A673 (cell line): ENCODE measurements around the gene KCTD16. TPM values are rescaled to one million over a fixed set of nuclear protein-coding genes. Genes with fewer than 3 reads are reported as not detected.

Source experiments
- BruUV-seq: library from RNA; stranded (reverse); fragments of 400-500 nt; replicated peaks from 2 replicates; lab custom pipeline; 2021; lab: Mats Ljungman, UMichigan
- CTCF ChIA-PET: fragments of 300-600 bp; sonication (Branson Sonifier 250); formaldehyde crosslinking; loops from one replicate; lab custom pipeline; 2022; ENCODE audit warnings: antibody characterized with exemption; lab: Charles Lee
- POLR2A ChIA-PET: fragments of 300-600 bp; sonication (Branson Sonifier 250); formaldehyde crosslinking; loops from one replicate; lab custom pipeline; 2022; ENCODE audit warnings: antibody characterized with exemption; ENCODE audit not compliant: low non-redundant PET; lab: Charles Lee
- DNase-seq: peaks from one replicate; pipeline ENCODE4 v3.0.0-alpha.2; 2015; ENCODE audit warnings: low spot score
- H3K27ac ChIP-seq: fragments of 200-600 bp; sonication (generic); 2 replicates; pipeline ENCODE4 v1.5.1; 2016; ENCODE audit warnings: mixed run types, low read depth, mild to moderate bottlenecking, mixed read lengths, antibody characterized with exemption, low read length; ENCODE audit not compliant: poor library complexity, severe bottlenecking
- H3K27me3 ChIP-seq: fragments of 200-600 bp; sonication (generic); replicated peaks from 2 replicates; pipeline ENCODE4 v1.6.1; 2017; ENCODE audit warnings: mixed run types, low read depth, mild to moderate bottlenecking, mixed read lengths, antibody characterized with exemption, low read length; ENCODE audit not compliant: insufficient read depth, poor library complexity
- H3K36me3 ChIP-seq: fragments of 200-600 bp; sonication (generic); 2 replicates; pipeline ENCODE4 v1.6.1; 2016; ENCODE audit warnings: mixed run types, mild to moderate bottlenecking, mixed read lengths, antibody characterized with exemption, low read length; ENCODE audit not compliant: insufficient read depth, poor library complexity, severe bottlenecking
- H3K4me1 ChIP-seq: fragments of 200-600 bp; sonication (generic); 2 replicates; pipeline ENCODE4 v1.6.1; 2017; ENCODE audit warnings: mixed run types, mild to moderate bottlenecking, mixed read lengths, antibody characterized with exemption, low read length; ENCODE audit not compliant: insufficient read depth, poor library complexity, severe bottlenecking
- H3K4me3 ChIP-seq: fragments of 200-600 bp; sonication (generic); 2 replicates; pipeline ENCODE4 v1.5.1; 2016; ENCODE audit warnings: low read depth, mixed run types, mild to moderate bottlenecking, mixed read lengths, low read length; ENCODE audit not compliant: poor library complexity, severe bottlenecking
- H3K9me3 ChIP-seq: fragments of 200-600 bp; sonication (generic); 2 replicates; pipeline ENCODE4 v1.6.1; 2016; ENCODE audit warnings: mixed run types, low read depth, mild to moderate bottlenecking, mixed read lengths, antibody characterized with exemption, low read length; ENCODE audit not compliant: poor library complexity, severe bottlenecking
- EZH2 ChIP-seq: fragments of 200-600 bp; sonication (generic); IDR thresholded peaks from 2 replicates; pipeline ENCODE4 v1.6.1; 2017; ENCODE audit warnings: borderline replicate concordance, low read depth, mild to moderate bottlenecking, mixed read lengths, antibody characterized with exemption, low read length; ENCODE audit not compliant: poor library complexity, severe bottlenecking
- intact Hi-C: fragments of 100-400 bp; cut with micrococcal nuclease; formaldehyde crosslinking; loops from one replicate; pipeline ENCODE4 v1.10.0; 2022; ENCODE audit not compliant: unreplicated experiment
- total RNA-seq: library from RNA; stranded (reverse); gene quantifications from 2 replicates; pipeline ENCODE4 v1.2.3, GENCODE V29; 2021
- TF ChIP-seq, protein P1 (sequence below): fragments of 300-800, 200-600 bp; sonication (generic); conservative IDR thresholded peaks from 2 replicates; pipeline ENCODE4 v1.5.1; 2017; ENCODE audit warnings: low read depth, mild to moderate bottlenecking, antibody characterized with exemption, low read length, moderate library complexity, mixed read lengths

The KCTD16 gene
- total RNA-seq, 1 experiment from 2014 or later, result 1.1 TPM

DNA sequence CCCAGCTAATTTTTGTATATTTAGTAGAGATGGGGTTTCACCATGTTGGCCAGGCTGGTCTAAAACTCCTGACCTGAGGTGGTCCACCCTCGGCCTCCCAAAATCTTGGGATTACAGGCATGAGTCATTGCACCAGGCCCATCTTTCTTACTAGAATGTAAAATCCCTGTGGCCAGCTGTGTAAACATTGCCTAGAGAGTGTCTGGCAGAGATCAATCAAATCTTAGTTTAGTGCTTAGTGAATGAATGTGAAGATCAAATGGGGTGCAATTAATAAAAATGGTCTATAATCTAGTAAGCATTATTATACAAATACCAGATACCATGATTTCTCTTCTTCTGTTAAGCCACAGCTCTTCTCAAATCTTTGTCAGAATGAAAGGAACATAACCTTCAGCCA, 289.9 kb downstream of the KCTD16 start:
- H3K4me1 ChIP-seq, result no peaks in the 10 kb centered on the region
- TF ChIP-seq, protein P1, sequence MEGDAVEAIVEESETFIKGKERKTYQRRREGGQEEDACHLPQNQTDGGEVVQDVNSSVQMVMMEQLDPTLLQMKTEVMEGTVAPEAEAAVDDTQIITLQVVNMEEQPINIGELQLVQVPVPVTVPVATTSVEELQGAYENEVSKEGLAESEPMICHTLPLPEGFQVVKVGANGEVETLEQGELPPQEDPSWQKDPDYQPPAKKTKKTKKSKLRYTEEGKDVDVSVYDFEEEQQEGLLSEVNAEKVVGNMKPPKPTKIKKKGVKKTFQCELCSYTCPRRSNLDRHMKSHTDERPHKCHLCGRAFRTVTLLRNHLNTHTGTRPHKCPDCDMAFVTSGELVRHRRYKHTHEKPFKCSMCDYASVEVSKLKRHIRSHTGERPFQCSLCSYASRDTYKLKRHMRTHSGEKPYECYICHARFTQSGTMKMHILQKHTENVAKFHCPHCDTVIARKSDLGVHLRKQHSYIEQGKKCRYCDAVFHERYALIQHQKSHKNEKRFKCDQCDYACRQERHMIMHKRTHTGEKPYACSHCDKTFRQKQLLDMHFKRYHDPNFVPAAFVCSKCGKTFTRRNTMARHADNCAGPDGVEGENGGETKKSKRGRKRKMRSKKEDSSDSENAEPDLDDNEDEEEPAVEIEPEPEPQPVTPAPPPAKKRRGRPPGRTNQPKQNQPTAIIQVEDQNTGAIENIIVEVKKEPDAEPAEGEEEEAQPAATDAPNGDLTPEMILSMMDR, result no peak
- no peak for TF ChIP-seq EZH2
- ChIA-PET CTCF (no interaction called here), POLR2A (interaction anchor here (0.6 kb wide), 1 partner anchor 337 kb away, joined by 3 read pairs; no protein-coding TSS in a partner anchor)
- no peaks in the 10 kb centered on the region for H3K36me3 ChIP-seq
- H3K27me3 ChIP-seq, result no peaks in the 10 kb centered on the region
- H3K27ac ChIP-seq, result no peak overlapping the region
- intact Hi-C loops, result no loop called here
- no peak overlapping the region for H3K4me3 ChIP-seq
- H3K9me3 ChIP-seq, result no peaks in the 10 kb centered on the region
- no peak for DNase-seq
- no TSS peak for BruUV-seq

- TF ChIP-seq, protein P1, result no peak
- no peak for TF ChIP-seq EZH2
- no peak overlapping the region for H3K4me3 ChIP-seq
- H3K27me3 ChIP-seq, result no peaks in the 10 kb centered on the region
- no TSS peak for BruUV-seq
- ChIA-PET CTCF (no interaction called here), POLR2A (no interaction called here)
- no peaks in the 10 kb centered on the region for H3K36me3 ChIP-seq
- H3K4me1 ChIP-seq, result no peaks in the 10 kb centered on the region
- no peaks in the 10 kb centered on the region for H3K9me3 ChIP-seq
- DNase-seq, result no peak
- intact Hi-C loops, result no loop called here
- no peak overlapping the region for H3K27ac ChIP-seq
Observed at GRCh38 chr5:144462577-144462976, 291.9 kb downstream of the KCTD16 start.

- H3K27ac ChIP-seq, result no peak overlapping the region
- no peaks in the 10 kb centered on the region for H3K36me3 ChIP-seq
- no peaks in the 10 kb centered on the region for H3K27me3 ChIP-seq
- BruUV-seq, result no TSS peak
- ChIA-PET POLR2A (no interaction called here), CTCF (no interaction called here)
- no peak for TF ChIP-seq EZH2
- TF ChIP-seq, protein P1, result no peak
- intact Hi-C loops, result no loop called here
- peaks cover 8% of the 10 kb centered on the region for H3K4me1 ChIP-seq
- no peak for DNase-seq
- no peak overlapping the region for H3K4me3 ChIP-seq
- no peaks in the 10 kb centered on the region for H3K9me3 ChIP-seq
Observed at GRCh38 chr5:144463481-144464223, 293.0 kb downstream of the KCTD16 start.
